GM18907 (cell line): ENCODE data around the gene SEPTIN8.

Source experiments
- ATAC-seq: cut with Tn5 transposase; IDR thresholded peaks from one replicate; pipeline ENCODE4 v1.9.1; 2021; ENCODE audit warnings: mild to moderate bottlenecking, moderate library complexity; ENCODE audit not compliant: unreplicated experiment

Gene SEPTIN8

DNA sequence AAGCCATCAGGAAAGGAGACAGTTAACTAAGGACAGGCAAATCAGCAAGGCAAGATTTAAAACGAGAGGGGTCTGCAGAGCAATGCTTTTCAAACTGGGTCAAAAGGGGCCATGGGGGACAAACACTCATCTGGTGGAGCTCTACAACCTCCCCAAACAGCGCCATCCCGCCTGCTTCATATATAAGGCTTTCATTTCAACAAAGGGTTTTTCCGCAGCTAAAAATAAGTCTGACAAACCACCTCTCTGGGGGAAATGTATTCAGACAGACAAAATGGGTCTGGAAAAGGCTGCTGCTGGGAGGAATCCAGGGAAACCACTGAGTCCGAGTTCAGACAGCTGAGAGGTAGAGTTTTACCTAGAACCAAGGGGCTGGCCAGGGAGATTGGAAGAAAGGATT is 8.3 kb upstream of the SEPTIN8 start:
- ATAC-seq: no peak

DNA sequence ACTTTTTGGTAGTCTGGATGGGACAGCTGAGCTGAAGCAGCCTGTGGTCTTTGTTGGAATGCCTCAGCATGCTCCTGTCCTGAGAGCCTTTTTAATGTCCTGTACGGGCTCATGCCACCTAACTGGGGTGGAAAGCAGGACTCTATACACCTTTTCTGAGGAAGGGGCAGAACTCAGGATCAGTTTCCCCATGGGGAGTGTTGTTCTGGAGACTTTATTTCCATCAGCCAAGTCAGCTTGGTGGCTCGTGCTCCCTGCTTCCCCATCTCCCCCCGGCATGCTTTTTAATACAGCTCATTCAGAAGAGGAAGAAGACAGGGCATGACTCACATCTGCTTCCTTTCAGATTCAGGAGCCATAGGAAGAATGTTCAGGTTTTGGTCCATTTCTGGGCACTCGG is 5.1 kb upstream of the SEPTIN8 start:
- ATAC-seq: no peak

DNA sequence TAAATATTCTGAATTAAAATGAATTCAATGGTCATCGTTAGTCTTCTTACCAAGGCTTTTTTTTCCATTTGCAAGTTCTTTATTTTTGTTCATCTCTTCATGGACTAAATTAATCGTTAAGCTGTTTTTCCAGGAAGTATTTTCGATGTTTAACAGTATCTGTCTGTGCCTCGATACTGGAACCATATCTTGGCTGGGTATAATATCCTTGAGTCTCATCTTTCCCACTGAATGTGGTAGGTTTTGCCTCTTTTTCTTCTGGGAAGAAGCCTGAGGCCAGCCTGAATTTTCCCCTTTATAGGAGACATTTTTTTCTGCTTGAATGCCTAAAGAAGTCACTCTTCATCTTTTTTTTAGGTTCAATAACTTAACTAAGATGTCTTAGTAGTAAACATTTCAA is 4.0 kb upstream of the SEPTIN8 start:
- ATAC-seq: no peak

DNA sequence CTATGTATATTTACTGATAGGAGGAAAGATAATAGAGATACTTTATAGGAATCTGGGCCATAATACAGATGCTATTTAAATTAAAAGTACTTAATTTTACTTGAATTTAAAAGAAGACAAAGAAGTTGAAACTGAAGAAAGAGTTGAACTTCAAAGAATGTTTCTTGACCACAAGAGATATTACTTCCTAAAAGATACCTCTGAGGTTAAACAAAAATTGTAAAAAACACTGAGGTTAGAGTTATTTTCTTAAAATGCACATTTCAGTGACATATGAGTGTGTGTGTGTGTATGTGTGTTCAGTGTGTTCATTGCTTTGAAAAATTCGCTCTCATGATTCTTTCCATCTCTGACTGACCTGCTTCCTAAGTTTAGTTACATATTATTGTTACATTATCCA is 3.5 kb upstream of the SEPTIN8 start:
- no peak for ATAC-seq

DNA sequence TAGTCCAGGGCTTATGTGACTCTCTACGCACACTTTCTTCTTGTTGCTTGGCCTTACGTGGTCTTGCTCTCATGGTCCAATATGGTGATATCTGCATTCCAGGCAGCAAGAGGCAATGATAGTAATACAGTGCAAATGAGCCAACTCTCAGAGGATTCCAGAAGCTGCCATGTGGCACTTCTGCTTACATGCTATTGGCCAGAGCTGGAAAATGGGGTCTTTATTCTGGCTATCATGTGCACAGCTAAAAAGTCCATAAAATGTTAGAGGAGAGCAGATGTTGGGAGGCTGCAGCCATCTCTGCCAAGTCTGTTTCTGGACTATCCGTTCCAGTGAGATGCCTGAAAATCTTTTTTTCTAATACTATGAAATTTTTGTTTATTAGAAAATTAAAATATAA is 2.9 kb upstream of the SEPTIN8 start:
- no peak for ATAC-seq

DNA sequence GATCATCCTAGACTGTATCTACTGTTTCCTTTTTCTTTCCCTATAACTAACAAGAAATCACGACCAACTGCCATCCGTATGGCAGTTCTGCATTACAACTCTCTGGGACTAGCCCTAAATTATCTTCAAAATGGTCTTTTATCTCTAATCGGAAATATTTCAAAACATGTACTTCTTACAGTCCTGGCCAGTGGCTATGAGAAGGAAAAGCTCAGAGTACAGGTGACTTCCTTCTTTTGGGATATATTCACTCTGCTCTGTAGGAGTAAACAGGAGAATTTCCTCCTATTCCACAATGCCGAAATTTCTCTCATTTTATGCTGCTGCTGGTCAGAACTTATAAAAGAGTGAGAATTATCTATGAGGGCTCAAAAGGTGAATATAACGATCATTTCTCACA is 1.8 kb upstream of the SEPTIN8 start:
- ATAC-seq: no peak

DNA sequence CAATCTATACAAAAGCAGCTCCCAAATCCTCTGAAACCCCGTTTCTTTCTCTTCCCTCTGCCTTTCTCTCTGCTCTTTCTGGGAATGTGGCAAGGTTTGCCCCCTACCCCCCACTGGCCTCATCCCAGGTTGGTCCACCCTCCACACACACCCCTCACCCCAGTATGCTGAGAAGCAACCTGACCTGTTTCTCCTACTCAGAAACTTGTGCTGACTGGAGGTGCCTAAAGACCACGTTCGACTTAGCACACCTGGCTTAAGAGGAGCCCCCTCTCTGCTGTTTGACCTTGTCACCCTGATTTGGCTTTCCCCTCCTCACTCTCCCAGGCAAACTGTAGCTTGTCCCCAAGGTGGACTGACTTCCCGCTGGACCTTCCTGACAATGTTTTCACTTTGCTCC is 1.1 kb upstream of the SEPTIN8 start:
- ATAC-seq: no peak

DNA sequence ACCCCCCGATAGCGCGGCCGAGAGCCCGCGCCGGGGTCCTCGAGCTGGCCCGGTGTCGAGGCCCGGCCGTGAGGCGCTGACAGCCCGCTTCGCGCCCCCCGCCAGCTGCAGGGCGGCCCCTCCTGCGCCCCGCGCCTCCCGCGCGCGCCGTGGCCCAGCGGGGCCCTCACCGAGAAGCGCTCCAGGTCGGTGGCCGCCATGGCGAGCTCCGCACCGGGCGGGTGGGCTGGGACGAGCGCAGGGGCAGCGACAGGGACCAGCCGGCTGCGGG is 166 bp downstream of the SEPTIN8 start:
- ATAC-seq: no peak

DNA sequence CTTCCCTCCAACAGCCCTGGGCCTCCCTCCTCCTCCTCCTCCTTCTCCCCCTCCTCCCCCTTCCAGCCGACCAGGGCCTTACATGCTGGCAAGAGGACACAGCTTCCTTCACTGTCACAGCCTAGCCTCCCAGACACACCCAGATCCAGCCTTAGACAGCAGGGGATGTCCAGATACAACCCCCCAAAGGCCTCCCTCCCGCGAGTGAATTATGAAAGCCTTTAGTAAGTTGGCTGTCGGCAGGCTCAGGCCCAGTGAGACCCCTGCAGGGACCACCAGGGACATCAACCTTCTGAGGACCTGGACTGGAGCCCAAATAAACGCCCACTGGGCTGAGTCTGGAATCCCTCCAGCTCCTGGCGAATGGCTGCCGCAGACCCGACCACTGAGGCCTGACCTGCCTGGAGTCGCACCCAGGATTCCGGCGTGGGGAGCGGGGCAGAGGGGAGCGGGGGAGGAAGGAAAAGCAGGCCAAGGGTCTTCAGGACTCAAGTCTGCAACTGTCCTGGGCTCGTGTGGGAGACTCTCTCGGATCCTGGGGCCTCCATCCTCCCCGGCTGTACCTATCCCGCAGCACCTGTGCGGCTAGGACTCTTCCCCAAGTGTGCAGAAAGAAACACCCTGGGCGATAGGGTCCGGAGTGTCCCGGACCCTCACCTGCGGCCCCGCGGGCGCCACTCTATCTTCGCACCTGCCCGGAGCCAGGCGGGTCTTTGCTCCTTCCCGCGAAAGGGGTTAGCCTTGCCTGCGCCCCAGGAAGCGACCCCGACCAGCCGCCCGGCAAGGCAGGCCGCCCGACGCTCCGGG is 705 bp downstream of the SEPTIN8 start:
- ATAC-seq: peak; percentile 26

DNA sequence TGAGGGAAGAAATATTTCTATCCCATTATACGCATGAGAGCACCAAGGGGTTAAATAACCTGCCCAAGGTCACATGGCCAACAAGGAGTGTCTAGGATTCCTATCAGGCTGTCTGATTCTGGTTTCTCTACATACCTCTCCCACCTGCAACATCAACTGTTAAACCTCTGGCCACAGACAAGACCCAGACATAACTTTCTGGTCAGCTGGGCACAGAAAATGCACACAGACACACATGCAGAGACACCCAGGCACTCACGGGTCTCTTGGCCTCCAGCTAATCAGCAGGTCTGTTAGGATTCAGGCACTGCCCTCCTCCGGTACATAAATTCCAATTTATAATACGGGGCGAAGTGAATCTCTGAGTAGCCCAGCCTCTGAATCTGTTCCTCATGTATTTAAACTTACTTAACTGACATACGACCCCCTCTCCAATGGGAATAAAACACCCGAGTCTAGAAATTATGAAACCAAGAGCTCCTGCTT is 1.5 kb downstream of the SEPTIN8 start:
- no peak for ATAC-seq

DNA sequence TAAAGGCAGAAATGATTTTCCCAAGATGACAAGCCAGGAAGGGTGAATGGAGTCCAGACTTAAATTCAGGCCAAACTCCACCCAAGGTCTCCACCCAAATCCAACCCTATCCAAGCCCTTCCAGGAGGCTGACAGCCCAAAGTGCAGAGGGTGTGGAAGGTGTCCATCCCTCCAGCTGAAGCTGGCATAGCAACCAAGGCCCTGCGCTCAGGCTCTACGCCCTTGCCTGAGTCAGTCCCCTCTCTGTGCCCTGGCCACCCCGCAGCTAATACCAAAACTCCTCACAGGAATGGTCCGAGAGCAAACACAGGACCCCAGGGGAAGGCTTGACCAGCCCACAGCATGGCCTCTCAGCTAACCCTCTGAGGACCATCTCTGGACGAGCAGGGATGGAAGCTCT is 2.1 kb downstream of the SEPTIN8 start:
- no peak for ATAC-seq

DNA sequence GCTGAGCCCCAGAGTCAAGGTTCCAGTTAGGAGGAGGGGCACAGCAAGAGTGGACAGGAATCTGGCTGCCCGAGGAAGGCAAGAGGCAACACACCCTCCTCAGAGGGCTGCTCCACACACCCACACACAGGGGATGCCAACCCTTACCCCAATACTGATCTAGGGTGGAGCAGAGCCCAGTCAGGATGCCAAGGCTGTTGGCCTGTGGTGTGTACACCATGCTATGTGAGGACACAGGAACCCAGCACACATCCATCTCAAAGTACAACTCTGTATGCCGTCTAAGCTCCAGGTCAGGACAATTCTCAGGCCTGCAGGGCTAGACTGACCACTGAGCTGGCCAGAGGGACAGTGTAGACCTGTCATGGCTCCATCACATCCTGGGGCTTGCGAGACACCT is 2.6 kb downstream of the SEPTIN8 start:
- ATAC-seq: no peak

DNA sequence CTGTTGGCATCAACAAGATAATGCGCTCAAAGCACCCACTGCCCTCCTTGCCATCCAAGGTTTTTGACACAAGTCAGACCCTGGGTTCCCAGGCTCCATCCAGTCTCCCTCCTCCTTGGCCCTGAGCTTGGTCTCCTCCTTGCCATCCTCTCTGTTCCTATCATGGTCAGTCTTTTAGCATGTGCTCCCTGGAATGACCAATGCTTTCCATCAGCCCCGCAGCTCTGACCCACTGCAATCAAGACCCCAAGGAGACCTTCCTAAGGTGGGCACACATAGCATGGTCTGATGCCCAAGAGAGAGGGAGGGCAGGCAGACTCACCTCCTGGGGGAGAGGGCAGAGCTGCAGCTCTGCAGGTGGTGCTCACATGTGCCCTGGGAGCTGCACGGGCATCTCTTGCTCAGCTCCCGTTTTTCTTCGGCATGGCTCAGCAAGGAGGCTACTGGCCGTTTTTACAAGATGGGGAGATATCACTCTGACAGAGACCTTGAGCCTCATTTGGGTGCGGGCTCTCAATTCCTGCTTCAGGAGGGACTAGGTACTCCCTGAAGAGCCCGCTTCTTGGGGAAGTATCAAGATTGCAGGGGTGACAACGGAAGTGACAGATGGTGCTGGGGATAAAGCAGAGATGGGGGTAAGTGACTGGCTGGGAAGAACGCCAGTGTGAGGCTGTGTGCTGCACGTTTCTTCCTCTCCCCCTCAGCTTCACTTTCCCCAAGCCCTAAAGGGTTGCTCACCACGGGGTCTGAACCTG is 3.3 kb downstream of the SEPTIN8 start:
- ATAC-seq: no peak

DNA sequence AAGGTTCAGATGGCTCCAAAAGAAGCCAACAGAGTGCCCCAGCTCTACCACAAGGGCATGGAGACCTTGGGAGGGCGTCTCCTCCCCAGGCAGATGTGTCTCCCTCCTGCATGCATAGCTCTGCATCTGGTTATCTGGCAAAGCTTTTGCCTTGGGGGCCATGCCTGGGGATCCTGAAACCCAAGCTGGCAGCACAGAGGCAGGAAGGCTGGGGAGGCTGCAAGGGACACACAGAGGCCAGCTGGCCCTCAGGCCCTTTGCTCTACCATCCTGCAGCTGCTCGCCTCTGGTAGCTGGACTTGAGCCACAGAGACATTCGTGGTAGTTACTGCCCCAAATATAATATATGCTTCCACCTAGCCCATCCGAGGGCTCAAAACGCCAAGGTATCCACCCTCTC is 3.9 kb downstream of the SEPTIN8 start:
- no peak for ATAC-seq

DNA sequence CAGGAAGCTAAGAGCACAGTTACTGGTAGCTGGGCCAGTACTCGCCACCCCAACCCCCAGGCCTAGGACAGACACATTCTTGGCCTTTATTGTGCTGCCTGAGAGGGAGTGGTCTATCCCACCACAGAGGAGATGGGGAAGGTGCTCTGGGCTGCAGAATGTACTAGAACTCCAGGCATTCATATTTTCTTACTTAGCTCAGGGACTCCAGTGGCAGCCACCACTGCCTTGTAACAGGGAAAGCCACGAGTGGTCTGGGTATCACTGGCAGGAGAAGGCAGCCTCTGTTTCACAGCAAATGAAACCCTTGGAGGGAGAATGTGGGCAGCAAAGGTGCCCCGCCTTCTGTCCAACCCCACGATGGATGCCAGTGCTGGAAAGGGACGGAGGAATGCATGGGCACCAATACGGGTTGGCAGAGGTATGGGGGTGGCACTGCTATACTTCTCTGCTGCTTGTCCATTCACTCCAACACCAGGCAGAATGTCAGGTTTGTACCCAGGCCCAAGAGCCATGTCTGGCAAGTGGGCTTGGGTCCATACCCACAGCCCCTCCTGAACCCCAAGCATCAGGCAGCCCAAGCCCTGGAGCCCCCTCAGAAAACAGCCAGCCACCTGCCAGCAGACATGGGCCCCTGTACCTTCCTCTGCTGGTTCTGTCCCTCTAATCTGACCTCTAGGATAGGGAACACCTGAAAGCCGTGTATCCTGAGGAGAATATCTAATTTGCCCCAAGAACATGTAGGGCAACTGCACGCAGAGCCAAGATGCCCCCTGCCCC is 4.6 kb downstream of the SEPTIN8 start:
- ATAC-seq: no peak

DNA sequence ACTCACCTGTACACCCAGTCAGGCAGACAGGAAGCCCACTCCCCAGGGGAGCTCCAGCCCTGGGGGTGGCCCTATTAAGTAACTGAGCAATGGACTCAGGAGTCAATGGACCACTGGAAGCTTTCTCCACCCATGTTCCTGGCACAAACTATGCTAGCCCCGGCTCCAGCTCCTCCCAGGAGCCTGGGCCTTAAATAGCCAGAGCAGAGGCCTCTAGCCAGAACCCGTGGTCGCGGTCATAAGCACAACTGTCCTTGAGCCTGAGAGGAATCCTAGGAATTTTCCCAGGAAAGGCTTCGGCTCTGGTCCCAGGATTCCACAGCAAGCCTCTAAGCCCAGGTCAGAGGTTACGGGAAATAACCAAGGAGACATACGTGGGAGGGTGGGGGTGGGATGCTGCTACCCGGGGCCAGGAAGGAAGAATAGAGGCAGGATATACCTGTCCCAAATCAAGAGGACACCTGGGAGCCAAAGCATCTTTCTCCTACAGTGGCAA is 5.5 kb downstream of the SEPTIN8 start:
- no peak for ATAC-seq

DNA sequence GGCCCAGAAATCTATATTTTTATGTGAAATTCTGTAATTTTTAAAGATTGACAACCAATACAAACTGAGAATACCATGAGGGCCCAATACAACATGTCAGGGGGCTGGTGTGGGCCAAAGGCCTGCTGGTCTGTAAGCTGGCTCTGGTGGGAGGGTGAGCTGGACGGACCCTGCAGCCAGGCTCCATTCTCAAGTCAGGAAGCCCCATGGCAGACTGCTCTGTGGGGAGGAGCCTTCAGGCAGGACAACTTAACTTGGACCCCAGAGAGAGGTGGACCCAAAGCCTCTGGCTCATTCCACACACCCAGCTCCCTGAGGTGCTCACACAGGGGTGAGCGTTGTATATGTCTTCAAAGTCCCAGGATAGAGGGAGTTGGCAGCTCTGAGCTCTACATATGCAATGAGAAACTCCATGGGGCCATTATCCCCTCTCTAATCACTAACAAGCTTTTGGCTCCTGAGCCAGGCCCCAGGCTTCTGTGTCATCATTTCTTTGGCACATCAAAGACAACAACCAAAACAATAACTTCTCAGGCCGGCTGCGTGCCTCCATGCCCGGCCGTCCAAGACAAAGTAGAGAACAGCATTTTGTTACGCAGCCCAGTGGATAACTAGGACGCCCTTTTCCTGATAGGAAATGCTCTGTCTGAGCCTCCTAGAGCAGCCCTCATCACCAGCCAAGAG is 6.4 kb downstream of the SEPTIN8 start:
- ATAC-seq: no peak

DNA sequence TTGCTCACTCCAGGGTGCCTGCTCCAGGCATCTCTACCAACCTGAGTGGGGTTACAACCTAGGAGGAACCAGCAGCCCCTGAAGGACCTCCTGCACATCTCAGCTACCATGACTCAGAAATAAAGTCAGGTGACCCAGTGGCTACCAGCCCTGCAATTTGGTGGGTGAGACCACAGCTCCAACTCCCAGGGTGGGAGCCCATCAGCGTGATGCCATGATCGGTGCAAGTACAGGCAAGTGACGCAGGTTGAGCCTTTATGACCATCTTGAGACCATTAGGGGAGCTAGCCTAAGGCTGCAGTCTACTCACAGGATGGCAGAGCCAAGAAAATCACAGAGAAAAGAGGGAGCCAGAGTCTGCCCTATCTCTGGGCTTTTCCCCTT is 8.6 kb downstream of the SEPTIN8 start:
- no peak for ATAC-seq

DNA sequence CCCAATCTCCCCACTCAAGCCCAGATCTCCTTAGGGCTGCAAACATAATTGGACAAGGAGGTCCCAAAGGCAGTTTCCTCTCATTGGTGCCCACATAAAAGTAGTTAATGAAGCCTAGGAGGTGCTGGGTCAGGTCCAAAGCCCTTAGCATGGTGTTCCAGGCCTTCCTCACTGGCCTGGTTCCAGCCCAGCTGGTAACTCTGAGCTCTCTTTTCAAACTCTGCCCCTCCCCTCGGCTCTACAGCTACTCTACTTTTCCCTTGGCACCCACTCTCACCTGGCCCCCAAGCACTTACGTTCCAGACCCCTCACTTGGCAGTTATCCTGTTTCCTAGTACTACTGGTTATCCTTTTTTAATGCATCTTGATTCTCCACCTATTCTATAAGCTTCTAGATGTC is 9.9 kb downstream of the SEPTIN8 start:
- no peak for ATAC-seq

DNA sequence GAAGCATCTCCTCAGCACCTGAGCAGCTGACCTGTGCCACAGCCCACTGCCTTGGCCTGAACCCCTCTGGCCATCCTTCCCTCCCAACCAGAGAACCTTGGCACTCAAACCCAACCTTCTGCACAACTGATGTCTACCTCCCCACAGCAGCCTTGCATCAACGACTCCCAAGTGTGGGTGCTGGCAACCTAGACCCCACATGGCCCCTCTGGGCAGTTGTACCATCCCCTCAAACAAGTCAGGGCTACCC is 10.3 kb downstream of the SEPTIN8 start:
- no peak for ATAC-seq

DNA sequence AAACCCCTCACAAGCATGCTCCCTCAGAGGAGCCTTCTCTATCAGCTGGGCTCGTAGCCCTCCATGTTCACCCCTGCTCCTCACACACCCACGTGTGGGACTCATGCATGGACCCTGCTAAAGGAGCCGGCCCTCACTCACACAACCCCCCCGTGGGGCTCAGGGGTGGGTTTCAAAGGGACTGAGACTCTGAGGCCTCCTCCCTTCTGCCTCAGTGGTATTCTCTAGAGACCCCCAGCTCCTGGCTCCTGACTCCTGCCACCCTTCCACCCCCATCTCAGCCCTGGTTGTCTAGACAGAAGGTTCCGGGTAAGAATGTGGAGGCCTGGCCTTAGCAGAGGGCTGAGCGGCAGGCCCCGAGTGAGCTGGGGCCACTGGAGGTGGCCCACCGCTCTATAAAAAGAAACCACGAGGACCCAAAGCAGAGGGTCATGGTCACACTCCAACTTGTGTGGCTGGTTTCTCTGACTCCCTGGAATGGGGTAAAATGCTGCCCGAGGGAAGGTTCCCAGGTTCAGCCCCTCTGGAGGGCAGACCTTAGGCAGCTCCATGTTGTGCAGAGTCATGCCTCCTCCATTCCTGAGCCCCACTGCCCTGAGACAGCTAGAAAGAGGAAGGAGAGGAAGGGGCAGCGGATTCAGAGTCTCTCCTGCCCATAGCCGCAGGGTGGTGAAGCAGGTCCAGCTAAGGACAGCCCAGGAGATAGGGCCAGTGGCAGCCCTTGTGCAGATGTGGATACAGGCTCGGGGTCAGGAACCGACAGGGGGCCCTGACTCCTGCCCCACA is 10.8 kb downstream of the SEPTIN8 start:
- no peak for ATAC-seq
